Measurements from ENCODE around the gene RHBDF2.

Gene RHBDF2

DNA sequence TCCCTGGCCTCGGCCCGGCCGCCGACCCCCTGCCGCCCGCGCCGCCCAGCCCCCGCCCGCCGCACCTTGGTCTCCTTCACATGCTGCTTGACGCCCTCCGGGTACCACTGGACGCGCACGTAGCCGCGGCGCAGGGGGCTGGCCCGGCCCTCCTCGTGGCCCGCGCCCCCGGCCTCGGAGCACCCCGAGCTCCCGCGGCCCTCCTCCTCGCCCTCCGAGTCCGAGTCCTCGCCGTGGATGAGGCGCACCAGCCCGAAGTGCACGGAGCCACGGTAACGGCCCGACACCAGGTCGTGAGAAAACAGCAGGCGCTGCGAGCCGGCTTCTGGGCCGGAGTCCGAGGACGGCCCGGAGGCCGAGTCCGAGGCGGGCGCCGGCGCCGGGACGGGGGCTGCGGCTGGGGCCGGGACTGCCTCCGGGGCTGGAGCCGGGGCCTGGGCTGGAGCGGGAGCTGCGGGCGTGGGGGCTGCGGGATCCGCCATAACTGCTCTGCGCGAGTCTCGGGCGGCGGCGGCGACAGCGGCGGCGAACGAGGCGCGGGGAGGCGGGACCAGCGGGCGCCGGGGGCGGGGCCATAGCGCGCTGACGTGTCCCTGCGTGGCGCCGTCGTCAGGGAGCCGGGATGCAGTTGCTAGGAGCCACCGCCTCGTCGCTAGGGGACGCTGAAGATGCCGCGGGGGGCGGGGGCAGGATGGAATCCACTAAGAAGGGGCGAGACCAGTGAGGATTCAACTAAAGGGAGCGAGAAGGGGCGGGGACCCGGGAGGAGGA, 48.4 kb downstream of the RHBDF2 start, which contains the start of gene UBE2O:
Gene UBE2O (minus strand): TSS at position 493 of the 771 bp plus-strand sequence. CDS start 11 bp downstream, at position 482.
- DNase-seq: peak; percentile 73 to 85

DNA sequence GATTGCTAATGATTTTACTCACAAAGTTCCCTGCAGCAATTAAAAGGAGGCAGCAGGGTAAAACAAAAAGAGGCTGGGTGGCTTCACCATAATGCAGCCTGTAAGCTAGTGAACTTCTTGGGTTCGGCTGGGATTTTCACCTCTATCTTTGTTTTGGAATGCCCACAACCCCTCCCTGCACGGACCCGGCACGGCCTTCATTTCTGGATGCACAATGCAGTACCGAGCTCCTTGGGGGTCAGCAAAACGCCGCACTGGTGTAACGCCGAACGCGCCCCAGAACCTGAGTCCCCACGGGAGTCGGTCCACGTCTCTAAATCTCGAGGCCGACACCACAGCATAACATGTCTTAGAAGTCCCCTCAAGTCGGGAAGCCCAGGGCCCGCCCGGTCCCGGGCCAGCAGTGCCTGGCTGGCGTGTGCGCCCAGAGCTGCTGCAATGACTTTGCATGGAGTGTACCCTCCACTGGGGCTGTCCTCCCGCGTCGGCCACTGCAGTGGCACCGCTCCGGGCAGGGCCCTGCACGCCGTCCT, 49.0 kb downstream of the RHBDF2 start:
- no peak for DNase-seq

DNA sequence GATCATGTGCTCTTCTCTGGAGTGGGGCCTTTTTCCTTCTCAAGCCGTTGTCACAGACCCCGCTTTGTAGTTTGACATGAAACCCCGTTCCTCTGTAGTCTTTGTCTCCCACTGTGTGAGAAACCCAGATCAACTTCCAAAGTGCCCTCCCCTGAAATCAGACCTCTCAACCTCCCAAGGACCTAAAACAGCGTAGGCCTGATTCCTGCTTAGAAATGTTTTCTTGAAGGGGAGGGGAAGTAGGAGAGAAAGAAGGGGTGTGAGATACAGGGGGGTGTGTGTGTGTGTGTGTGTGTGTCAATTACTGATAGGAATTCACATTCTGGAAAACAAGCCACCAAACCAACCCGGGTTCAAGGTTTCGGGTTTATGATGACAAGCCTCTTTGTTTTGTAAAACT, 49.7 kb downstream of the RHBDF2 start:
- no peak for DNase-seq

DNA sequence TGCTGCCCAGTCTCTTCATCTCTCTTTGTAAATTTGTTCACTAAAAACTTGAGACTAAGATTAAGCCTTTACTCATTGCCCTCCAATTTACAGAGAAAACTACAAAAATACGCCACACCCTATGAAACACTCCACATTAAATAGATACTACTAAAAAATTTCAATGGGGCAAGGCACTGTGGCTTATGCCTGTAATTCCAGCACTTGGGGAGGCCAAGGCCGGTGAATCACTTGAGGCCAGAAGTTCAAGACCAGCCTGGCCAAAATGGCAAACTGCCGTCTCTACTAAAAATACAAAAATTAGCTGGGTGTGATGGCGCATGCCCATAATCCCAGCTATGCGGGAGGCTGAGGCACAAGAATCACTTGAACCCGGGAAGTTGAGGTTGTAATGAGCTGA, 52.1 kb downstream of the RHBDF2 start:
- DNase-seq: no peak

DNA sequence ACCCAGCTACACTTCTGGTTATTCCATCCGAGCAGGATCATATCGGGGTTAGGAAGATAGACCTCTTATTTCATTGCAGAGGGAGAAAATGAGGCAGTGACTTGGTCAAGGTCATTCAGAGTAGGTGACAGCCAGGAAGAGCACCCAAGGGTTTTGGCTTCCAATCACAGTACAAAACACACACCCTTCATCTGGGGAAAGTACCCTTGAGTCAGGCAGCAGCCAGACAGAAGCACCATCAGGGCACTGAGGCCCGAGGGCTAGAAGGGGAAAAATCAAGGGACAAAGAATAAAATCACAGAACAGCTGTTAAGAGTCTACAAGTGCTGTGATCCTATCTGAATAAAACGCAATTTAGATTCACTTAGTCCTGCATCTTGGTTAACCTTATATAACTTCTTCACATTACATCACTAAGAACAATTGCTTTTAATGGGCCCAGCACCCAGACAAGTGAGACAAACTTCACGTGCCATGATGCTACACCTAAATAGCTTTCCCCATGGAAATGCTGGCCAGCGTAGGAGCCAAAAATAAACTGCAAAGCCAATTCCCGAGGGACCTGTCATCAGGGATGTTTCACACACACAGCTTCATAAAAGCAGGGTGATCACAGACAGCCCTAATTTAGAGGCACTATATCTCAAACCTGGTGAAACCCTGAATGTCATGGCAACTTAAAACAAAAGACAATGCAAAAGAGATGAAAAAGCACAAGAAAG, 53.1 kb downstream of the RHBDF2 start:
- DNase-seq: no peak

DNA sequence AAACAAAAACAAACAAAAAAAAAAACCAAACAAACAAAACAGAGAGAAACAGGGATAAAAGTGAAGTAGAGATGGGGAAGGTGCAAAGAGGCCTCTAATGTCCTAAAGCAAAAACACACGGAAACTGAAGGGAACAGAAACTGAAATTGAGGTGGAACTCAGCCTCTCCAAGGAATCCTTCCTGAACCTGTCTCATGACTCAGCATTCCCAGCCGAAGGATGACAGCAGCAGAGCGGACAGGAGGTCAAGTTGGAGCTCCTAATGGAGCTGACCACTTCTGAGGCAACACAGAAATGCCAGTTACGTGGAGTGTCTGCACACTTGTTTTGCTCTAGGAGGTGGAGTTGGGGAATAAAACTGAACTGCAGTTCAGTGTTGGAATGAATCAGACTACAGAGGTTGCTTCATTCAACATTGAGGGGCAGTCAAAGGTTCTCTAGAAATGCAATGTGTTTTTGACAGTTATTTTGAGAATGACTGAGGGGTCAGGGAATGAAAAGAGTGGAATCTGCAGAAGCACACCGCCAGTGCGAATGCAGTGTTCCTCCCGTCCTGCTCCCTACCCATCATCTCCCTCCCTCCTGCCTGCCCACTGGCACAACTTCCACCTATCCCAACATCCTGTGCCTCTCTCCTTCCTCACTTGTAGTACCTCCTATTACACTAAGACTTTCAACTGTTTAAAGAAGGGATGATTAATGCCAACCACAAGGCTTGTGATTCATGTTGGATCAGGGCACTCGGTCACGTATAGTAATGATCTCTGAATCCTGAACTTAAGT, 54.6 kb downstream of the RHBDF2 start:
- DNase-seq: no peak

DNA sequence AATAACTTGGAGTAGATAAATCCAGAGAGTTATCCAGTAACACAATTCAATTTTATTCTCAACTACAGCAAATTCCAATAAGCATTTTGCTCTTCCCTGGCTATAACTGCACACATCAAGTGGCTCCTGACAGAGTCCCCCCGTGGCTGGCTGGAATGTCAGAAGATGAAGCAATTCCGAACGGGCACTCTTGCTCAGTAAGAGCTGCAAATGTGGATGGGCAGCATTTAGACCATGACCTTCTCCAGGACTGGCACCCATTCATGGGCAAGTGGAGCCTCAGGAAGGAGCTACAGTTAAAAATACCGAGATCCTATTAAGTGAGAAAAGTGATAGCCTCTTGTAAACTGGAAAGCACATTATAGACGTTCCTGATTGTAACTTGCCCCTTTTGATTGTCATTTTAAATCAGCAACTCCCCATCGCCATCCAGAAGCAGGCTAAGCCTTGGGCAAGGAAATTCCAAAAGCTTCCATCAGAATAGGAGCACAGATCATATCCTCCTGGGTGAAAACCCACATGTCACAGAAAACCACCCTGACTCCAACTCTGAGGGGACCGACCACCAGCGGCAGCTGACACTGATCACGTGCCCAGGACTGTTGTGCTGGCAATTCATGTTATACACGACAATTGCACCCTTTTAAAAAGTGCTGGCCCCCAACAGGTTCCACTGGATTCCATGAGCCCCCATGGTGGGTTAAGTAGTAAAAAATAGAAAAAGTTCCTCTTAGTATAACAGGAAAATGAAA, 55.4 kb downstream of the RHBDF2 start:
- no peak for DNase-seq

DNA sequence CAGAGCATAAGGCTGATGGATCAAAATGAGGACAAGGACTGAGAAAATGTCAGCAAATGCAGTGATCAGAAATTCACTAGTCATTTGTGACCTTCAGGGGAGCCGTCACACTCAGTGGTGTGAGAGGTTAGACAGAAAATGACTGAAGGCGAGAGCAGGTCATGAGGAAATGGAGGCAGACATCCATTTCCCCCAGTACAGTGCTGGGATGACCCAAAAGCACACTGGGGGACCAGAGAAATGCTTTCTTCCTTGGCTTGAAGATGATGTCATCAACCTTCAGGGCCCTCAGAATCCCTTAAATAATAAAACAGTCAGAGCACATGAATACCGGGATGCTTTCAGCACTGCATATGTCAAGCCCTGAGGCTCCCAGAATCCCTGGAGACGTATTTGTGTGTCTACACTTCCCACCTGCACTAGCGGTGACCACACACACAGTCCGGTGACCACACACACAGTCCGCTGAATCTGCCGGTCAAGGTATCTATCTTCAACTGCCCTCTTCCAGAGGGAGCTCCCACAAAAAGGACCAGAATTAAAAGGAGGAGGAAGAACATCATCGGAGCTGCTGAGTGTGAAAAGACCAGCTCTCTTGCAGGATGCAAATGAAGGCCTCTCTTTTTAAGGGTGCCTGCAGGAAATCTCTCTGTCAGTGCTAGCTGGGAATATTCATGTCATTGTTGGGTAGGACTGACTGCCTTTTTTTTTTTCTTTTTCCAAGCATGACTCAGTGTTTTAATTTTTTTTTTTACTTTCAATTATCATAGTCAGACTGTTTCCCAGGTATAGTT, 56.5 kb downstream of the RHBDF2 start:
- no peak for DNase-seq

DNA sequence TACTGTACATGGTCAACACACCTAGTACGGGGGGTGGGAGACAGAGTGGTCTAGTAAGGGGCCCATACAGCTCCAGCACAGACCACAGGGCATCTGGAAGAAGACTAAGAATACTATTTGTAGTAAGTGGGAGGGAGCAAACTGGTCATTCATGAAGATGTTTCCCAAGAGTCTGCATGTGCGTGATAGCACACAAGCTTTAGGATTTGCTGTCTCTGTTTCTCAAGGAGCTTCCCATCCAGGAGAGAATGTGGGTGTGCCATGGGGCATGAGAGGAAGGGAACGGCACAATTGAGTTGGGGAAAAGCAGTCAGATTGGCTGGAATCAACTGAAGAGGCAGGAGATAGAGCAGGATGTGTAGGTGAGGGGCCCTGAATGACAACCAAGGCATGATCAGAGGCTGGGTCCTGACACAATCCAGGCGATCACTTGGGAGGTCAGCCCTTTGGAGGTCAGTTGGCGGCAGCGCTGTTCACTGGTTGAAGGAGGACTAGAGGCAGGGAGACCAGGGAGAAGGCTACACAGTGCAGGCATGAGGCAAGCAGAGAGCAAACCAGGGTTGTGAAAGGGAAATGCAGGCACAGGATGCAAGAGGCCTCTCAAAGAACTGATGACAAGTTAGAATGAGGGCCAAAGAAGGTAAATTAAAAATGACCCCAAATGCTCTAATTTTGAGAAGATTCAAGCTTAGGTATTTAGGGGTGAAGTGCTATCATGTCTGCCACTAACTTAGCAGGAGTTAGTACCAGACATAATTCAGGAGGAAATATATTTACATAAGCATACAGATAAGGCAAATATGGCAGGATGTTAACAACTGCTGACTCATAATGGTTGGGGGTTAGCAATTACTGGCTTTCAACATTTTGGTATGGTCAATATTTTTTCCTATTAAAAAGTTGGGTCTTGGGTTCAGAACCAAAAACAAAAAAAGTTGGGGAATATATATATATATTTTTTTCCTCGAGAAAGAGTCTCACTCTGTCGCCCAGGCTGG, 58.6 kb downstream of the RHBDF2 start:
- DNase-seq: no peak

DNA sequence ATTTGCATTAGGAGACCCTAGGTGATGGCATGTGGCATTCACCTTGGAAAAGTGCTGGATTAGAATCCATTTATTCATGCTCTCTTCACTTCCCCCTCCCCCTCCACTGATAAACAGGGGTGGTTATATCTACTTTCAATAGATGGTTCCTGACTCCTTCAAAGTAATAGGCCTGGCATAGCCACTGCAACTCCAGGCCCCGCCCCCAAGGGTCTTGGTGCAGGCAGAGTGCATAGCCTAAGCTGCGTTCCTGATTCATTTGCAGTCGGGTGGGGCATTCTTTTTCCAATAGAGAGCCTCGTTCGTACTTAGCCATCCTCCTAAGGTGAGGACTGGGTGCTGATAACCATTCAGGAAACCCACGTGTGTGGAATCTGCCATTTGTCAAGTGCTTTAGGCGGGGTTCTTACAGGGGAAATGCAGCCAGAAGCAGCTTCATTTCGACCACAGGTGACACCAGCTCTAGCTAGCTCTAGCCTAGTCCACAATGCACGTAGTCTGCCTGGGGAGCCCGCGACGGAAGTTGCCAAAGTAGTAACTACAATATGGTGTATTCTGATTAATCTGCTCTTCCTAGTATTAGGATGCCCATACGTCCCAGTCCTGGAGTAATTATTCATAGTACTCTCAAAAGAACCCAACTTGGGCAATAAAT, 59.4 kb downstream of the RHBDF2 start:
- no peak for DNase-seq

DNA sequence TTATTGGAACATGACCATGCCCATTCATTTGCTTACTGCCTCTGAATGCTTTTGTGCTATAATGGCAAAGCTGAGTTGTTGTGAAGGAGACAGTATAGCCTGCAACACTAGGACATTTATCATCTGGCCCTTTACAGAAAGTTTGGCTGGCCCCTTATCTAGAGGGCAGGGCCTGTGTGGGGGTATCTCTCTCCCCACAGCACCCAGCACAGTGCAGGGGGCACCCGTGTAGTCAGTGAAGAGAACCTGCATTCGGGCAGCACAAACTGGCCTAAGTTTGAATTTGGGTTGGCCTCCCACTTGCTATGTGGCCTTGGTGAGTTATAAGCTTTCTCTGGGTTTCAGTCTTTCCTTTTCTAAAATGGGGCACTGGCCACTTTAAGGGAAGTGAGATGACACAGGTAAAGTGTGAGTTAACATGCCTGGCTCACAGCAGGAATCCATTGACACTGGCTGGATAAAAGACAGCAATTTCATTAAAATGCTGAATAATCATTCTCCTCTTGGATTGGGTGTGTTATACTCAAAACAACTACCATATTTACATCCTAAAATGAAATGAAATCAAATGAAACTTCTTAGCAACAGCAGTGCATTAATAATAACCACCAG, 60.4 kb downstream of the RHBDF2 start:
- DNase-seq: no peak

DNA sequence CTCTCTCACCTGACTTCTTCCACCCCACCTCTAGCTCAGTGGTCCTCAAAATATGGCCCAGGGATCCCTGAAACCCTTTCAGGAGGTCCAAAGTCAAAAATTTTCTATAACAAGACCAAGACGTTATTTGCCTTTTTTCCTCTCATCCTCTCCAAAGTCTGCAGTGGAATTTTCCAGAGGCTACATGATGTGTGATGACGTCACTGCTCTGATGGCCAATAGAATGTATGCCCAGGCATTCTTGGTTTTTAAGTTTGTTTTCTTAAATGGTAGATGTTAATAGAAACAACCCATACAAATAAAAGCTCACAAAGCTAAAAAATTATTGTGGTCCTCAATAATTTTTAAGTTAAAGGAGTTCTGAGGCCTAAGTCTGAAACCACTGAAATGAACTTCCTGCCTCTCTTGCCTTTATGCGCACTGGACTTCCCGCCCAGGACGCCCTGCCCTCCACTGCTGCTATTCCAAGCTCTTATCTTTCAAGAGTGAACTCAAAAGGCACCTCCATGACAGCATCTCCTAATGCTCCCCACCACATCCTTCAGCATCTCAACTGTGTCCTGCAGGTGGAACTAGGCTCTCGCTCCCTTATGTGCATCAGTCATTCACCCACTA, 61.8 kb downstream of the RHBDF2 start:
- DNase-seq: no peak

DNA sequence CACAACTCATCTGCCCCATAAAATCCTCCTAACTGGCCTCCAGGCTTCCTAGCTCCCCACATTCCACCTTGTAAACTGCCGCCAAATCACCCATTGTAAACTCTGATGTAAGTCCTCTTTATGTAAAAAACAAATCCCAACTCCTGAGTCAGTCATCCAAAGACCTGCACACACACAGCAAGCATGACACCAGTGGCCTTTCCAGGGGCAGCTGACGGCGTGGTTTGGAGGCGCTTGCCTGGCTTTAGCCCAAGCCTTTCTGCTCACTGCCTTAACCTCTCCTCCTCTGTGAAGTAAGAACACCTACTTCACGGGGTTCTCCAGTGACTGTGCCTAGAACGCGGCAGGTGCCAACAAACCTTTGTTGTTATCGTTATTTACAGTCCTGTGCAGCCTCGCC, 62.3 kb downstream of the RHBDF2 start:
- DNase-seq: no peak

DNA sequence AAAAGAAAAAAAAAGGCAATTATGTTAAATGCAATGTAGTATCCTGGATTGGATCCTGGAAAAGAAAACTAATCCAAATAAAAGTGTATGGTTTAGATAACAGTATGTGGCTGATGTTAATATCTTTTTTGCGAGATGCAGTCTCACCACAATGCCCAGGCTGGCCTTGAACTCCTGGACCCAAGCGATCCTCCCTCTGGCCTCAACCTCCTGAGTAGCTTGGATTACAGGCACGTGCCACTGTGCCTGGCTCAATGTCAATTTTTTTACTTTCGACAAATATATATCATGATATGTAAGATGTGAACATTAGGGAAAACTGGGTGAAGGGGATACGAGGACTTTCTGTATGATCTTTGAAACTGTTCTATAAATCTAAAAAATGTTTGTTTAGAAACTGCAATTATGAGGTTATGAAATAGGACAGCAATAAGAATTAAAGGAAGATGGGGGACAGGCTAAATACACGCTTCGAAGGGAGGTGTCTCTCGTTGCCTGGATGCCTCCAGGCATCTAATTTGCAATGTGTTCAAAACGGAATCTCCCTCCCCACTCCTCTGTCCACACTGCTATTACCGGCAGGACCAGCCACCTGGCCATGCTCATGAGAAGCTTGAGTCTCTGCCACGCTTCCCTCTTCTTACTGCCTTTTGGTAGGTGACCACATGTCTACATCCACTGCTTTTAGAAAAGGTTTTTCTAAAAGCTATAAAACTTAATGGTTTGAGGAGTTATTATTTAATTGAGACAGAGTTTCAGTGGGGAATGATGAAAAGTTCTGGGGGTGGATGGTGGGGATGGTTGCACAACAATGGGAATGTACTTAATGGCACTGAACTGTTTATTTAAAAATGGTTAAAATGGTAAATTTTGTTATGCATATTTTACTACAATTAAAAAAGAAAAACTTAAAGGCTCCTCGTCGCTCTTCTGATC, 63.5 kb downstream of the RHBDF2 start:
- DNase-seq: no peak

DNA sequence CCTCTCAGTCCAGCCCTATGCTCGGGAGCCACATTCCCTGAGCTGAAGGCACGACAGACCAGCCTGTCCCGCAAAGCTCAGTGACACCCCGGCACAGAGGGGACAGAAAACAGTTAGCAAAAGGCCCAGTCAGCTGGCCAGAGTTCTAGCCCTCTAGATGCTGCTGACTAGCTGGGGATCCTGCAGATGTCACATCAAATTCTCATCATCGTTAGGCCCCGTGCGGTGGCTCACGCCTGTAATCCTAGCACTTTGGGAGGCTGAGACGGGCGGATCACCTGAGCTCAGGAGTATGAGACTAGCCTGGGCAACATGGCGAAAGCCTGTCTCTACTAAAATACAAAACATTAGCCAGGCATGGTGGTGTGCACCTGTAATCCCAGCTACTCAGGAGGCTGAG, 65.5 kb downstream of the RHBDF2 start:
- no peak for DNase-seq

DNA sequence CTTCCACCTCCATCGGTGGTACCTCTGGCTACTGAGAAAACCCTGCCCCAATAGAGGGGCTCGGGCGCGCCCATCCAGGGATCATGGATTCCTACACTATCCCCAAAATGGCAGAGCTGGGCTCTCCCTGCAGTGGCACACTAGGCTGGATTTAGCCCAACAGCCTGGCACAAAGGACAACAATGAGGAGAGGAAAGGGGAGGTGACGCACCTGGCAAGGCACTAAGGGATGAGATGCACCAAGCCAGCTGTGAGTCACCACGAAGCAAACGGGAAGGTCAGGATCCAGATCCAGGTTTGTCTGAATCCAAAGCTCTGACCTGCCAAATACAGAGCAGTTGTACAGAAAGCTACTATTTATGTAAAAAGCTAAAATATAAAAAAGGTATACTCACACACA, 66.4 kb downstream of the RHBDF2 start:
- no peak for DNase-seq

DNA sequence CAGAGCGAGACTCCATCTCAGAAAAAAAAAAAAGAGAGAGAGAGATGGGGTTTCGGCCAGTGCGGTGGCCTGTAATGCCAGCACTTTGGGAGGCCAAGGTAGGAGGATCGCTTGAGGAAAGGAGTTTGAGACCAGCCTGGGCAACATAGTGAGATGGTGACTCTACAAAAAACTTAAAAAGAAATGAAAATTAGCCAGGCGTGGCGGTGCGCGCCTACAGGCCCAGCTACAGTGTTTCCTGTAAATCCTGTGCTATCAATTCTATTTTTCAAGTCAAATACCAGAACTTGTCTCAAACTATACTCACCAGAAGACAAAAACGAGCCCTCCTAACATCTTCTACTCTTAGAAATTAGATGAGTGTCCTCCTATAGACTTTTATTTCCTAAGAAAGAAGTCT, 67.5 kb downstream of the RHBDF2 start:
- no peak for DNase-seq

All from hippocampal formation (tissue), 2 donors.